Keratinocyte (primary cell): ENCODE results near the gene DPP10. TPM values are rescaled to one million over a fixed set of nuclear protein-coding genes. Genes with fewer than 3 reads are reported as not detected.

Experiments
- DNase-seq: peaks from one replicate; pipeline ENCODE4 v3.0.0-alpha.2; 2011; ENCODE audit warnings: low read depth, missing footprints, low spot score
- FAIRE-seq: peaks from 2 replicates; lab custom pipeline; 2011; peaks lifted over from hg19 to GRCh38; lab: Jason Lieb, UNC
- H2AFZ ChIP-seq: 2 replicates; pipeline ENCODE4 v1.6.0; 2012; ENCODE audit warnings: low read length, control low read depth, inconsistent platforms; ENCODE audit not compliant: control insufficient read depth
- H3K27ac ChIP-seq: 2 replicates; pipeline ENCODE4 v1.5.1; 2011; ENCODE audit warnings: low read length; ENCODE audit not compliant: control insufficient read depth, insufficient read depth
- H3K27me3 ChIP-seq: 3 replicates; pipeline ENCODE4 v1.6.0; 2011; ENCODE audit warnings: low read length; ENCODE audit not compliant: control insufficient read depth, insufficient read depth; ENCODE audit errors: extremely low read depth
- H3K36me3 ChIP-seq, 2 experiments: 2 replicates in 1 of 2; 3 replicates in 1 of 2; pipeline ENCODE4 v1.5.1; 2011; ENCODE audit warnings: low read length in 2 of 2, mild to moderate bottlenecking in 1 of 2; ENCODE audit not compliant: control insufficient read depth in 2 of 2, insufficient read depth in 2 of 2; ENCODE audit errors: extremely low read depth in 1 of 2
- H3K4me1 ChIP-seq: 3 replicates; pipeline ENCODE4 v1.5.1; 2011; ENCODE audit warnings: low read length; ENCODE audit not compliant: control insufficient read depth, insufficient read depth; ENCODE audit errors: extremely low read depth
- H3K4me2 ChIP-seq: 3 replicates; pipeline ENCODE4 v1.6.0; 2011; ENCODE audit warnings: low read depth, low read length; ENCODE audit not compliant: control insufficient read depth, insufficient read depth; ENCODE audit errors: extremely low read depth
- H3K4me3 ChIP-seq, 3 experiments: fragments of 200-600 bp in 1 of 3; sonication (generic) in 1 of 3; 2 replicates in 2 of 3; 3 replicates in 1 of 3; pipeline ENCODE4 v1.5.1; 2011 to 2016; ENCODE audit warnings: low read length in 3 of 3, mild to moderate bottlenecking in 3 of 3, control low read depth in 2 of 3, inconsistent platforms in 1 of 3, low read depth in 1 of 3, mixed read lengths in 1 of 3, mixed run types in 1 of 3, moderate library complexity in 1 of 3; ENCODE audit not compliant: control insufficient read depth in 2 of 3, insufficient read depth in 2 of 3; ENCODE audit errors: extremely low read depth in 1 of 3
- H3K79me2 ChIP-seq: 2 replicates; pipeline ENCODE4 v1.6.0; 2012; ENCODE audit warnings: low read length; ENCODE audit not compliant: control insufficient read depth, insufficient read depth
- H3K9ac ChIP-seq: 3 replicates; pipeline ENCODE4 v1.6.0; 2011; ENCODE audit warnings: low read length; ENCODE audit not compliant: control insufficient read depth, insufficient read depth; ENCODE audit errors: extremely low read depth
- H3K9me1 ChIP-seq: 3 replicates; pipeline ENCODE4 v1.6.0; 2011; ENCODE audit warnings: low read length; ENCODE audit not compliant: control insufficient read depth, insufficient read depth; ENCODE audit errors: extremely low read depth
- H3K9me3 ChIP-seq: 2 replicates; pipeline ENCODE4 v1.5.1; 2012; ENCODE audit warnings: low read depth, low read length; ENCODE audit not compliant: control insufficient read depth
- H4K20me1 ChIP-seq: 3 replicates; pipeline ENCODE4 v1.6.0; 2011; ENCODE audit warnings: low read length; ENCODE audit not compliant: control insufficient read depth, insufficient read depth; ENCODE audit errors: extremely low read depth
- EZH2 ChIP-seq: IDR thresholded peaks from one replicate; pipeline ENCODE4 v1.6.1; 2012; ENCODE audit warnings: inconsistent platforms, mild to moderate bottlenecking, low read length, moderate library complexity
- dilution Hi-C: fragments of 300-500 bp; cut with MboI; formaldehyde crosslinking; loops from one replicate; pipeline ENCODE4 v1.7.0; 2020; ENCODE audit warnings: low sequenced_read_pairs; ENCODE audit not compliant: extremely low pct_ligation_motif_present
- polyA plus RNA-seq, 5 experiments: library from polyadenylated mRNA; depleted of rRNA in 3 of 5; stranded (reverse) in 3 of 5; stranded (forward) in 1 of 5; unstranded in 1 of 5; fragments of >200 nt; gene quantifications; 1 replicate in 1 of 5; 2 replicates in 3 of 5; 3 replicates in 1 of 5; pipeline versions ENCODE4 v1.2.1 to v1.2.3, GENCODE V29; 2011 to 2012; ENCODE audit warnings: missing spikeins in 2 of 5, low read depth in 1 of 5, low replicate concordance in 1 of 5
- TF ChIP-seq, protein P1 (sequence below), 3 experiments: IDR thresholded peaks in 1 of 3; conservative IDR thresholded peaks in 1 of 3; optimal IDR thresholded peaks in 1 of 3; 2 replicates in 2 of 3; 3 replicates in 1 of 3; pipeline versions ENCODE3 to v1.5.1; 2011; ENCODE audit warnings: low read length in 3 of 3, mild to moderate bottlenecking in 3 of 3, moderate library complexity in 2 of 3, control low read depth in 1 of 3, inconsistent platforms in 1 of 3; ENCODE audit not compliant: insufficient read depth in 2 of 3; ENCODE audit errors: extremely low read depth in 1 of 3

Gene DPP10
- polyA plus RNA-seq, 1 donor (not counting 4 experiments of a cell fraction or from before 2014, with no cell fraction given), result not detected

DNA sequence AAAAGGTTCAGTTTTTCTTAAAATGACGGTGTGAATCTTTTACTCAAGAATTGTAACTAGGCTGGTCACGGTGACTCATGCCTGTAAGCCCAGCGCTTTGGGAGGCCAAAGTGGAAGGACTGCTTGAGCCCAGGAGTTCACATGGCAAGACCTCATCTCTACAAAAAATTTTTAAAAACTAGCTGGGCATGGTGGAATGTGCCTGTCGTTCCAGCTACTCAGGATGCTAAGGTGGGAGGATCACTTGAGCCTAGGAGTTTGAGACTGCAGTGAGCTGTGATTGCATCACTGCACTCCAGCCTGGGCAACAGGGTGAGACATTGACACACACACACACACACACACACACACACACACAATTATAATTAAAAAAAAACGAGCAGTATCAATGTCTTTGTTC lies 369.8 kb downstream of the DPP10 start:
- H4K20me1 ChIP-seq, result no peaks in the 10 kb centered on the region
- FAIRE-seq (no peak), DNase-seq (no peak)
- H3K79me2 ChIP-seq, result no peaks in the 10 kb centered on the region
- H3K4me1 ChIP-seq, result no peaks in the 10 kb centered on the region
- H3K36me3 ChIP-seq, result no peaks in the 10 kb centered on the region
- H3K27me3 ChIP-seq, result no peaks in the 10 kb centered on the region
- H3K9me1 ChIP-seq, result no peaks in the 10 kb centered on the region
- H3K9ac ChIP-seq, result no peak overlapping the region
- H3K4me3 ChIP-seq, result no peak overlapping the region
- H2AFZ ChIP-seq, result no peak overlapping the region
- TF ChIP-seq, protein P1, sequence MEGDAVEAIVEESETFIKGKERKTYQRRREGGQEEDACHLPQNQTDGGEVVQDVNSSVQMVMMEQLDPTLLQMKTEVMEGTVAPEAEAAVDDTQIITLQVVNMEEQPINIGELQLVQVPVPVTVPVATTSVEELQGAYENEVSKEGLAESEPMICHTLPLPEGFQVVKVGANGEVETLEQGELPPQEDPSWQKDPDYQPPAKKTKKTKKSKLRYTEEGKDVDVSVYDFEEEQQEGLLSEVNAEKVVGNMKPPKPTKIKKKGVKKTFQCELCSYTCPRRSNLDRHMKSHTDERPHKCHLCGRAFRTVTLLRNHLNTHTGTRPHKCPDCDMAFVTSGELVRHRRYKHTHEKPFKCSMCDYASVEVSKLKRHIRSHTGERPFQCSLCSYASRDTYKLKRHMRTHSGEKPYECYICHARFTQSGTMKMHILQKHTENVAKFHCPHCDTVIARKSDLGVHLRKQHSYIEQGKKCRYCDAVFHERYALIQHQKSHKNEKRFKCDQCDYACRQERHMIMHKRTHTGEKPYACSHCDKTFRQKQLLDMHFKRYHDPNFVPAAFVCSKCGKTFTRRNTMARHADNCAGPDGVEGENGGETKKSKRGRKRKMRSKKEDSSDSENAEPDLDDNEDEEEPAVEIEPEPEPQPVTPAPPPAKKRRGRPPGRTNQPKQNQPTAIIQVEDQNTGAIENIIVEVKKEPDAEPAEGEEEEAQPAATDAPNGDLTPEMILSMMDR (optimal IDR thresholded peaks at IDR 0.05 in 1 of 3, IDR thresholded peaks at IDR 0.05 in 1 of 3, conservative IDR thresholded peaks at IDR 0.05 in 1 of 3; ENCODE audit: extremely low read depth in 1 of 3, insufficient read depth in 2 of 3, low read length in 3 of 3), result no peak
- TF ChIP-seq EZH2, result no peak
- dilution Hi-C loops, result no loop called here
- no peak overlapping the region for H3K27ac ChIP-seq
- H3K4me2 ChIP-seq, result no peak overlapping the region
- H3K9me3 ChIP-seq, result no peaks in the 10 kb centered on the region

DNA sequence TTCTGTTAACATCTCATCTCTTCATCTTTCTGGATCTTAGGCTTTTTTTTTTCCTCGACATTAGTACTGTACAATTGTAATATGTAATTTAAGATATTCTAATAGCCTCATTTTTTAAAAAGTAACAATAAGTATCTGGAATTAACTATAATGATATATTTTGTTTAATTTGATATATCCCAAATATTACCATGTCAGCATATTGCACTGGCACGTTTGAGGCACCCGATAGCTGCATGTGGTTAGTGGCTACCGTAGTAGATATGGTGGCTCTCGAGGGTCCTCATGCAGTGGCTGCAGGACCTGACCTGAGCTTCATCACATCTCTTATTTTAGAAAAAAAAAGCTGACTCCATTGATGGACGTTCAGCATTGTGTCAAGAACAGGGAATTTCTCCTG lies 371.9 kb downstream of the DPP10 start:
- Histone ChIP-seq H3K27ac (no peak overlapping the region), H3K9me3 (no peaks in the 10 kb centered on the region), H3K79me2 (no peaks in the 10 kb centered on the region), H3K4me1 (no peaks in the 10 kb centered on the region), H3K36me3 (no peaks in the 10 kb centered on the region), H3K27me3 (no peaks in the 10 kb centered on the region), H4K20me1 (no peaks in the 10 kb centered on the region), H3K9me1 (no peaks in the 10 kb centered on the region), H2AFZ (no peak overlapping the region), H3K4me2 (no peak overlapping the region), H3K4me3 (no peak overlapping the region), H3K9ac (no peak overlapping the region)
- no peak for DNase-seq
- no peak for TF ChIP-seq EZH2
- TF ChIP-seq, protein P1 (optimal IDR thresholded peaks at IDR 0.05 in 1 of 3, IDR thresholded peaks at IDR 0.05 in 1 of 3, conservative IDR thresholded peaks at IDR 0.05 in 1 of 3; ENCODE audit: extremely low read depth in 1 of 3, insufficient read depth in 2 of 3, low read length in 3 of 3), result no peak
- FAIRE-seq, result no peak
- dilution Hi-C loops, result no loop called here
